ENCODE results near the gene TP63. TPM values are rescaled to one million over a fixed set of nuclear protein-coding genes. Genes with fewer than 3 reads are reported as not detected.
A peak's percentile ranks its signal among the peaks of the same experiment; 100 is the strongest.

Gene TP63
- 7.8 TPM for total RNA-seq

- peaks cover 9 to 23% (median 17%) of the 10 kb centered on the region in 3 donors for H3K4me1 ChIP-seq (ENCODE audit: control insufficient read depth in 3 of 3, insufficient read depth in 3 of 3, low read length in 3 of 3)
- H3K4me3 ChIP-seq (ENCODE audit: low read length in 3 of 3), result peak within 1 kb of the TSS; percentile 74 to 76 (median 75)
- H3K9ac ChIP-seq (ENCODE audit: low read depth in 1 of 3, low read length in 3 of 3), result peak within 1 kb of the TSS; percentile 78 to 82 (median 80)
- no peaks in the 10 kb centered on the region for H3K9me3 ChIP-seq (ENCODE audit: control insufficient read depth in 3 of 3, low read length in 3 of 3)
- H3K27me3 ChIP-seq (ENCODE audit: control insufficient read depth in 3 of 3, insufficient read depth in 3 of 3, low read length in 3 of 3), result no peaks in the 10 kb centered on the region
- H3K36me3 ChIP-seq (ENCODE audit: control insufficient read depth in 3 of 3, insufficient read depth in 3 of 3, low read length in 3 of 3), result no peaks in the 10 kb centered on the region
- peak within 1 kb of the TSS; percentile 80 for H3K27ac ChIP-seq (ENCODE audit: low read depth, low read length)
These were observed at the start of gene TP63 for GRCh38 chr3:189631373-189631408. TSS of gene TP63 (plus strand) at chr3:189631389. CDS start at chr3:189631516, 127 bp downstream.

- no peaks in the 10 kb centered on the region for H3K9me3 ChIP-seq (ENCODE audit: control insufficient read depth in 3 of 3, low read length in 3 of 3)
- no peak overlapping the region for H3K4me3 ChIP-seq (ENCODE audit: low read length in 3 of 3)
- H3K27ac ChIP-seq (ENCODE audit: low read depth, low read length), result no peak overlapping the region
- H3K9ac ChIP-seq (ENCODE audit: low read depth in 1 of 3, low read length in 3 of 3), result no peak overlapping the region
- H3K27me3 ChIP-seq (ENCODE audit: control insufficient read depth in 3 of 3, insufficient read depth in 3 of 3, low read length in 3 of 3), result no peaks in the 10 kb centered on the region
- H3K36me3 ChIP-seq (ENCODE audit: control insufficient read depth in 3 of 3, insufficient read depth in 3 of 3, low read length in 3 of 3), result no peaks in the 10 kb centered on the region
- no peaks in the 10 kb centered on the region for H3K4me1 ChIP-seq (ENCODE audit: control insufficient read depth in 3 of 3, insufficient read depth in 3 of 3, low read length in 3 of 3)
These were observed 49.0 kb upstream of the TP63 start for GRCh38 chr3:189582179-189582578.

GRCh38 chr3:189584645-189585044 is 46.5 kb upstream of the TP63 start:
- Histone ChIP-seq H3K36me3 (ENCODE audit: control insufficient read depth in 3 of 3, insufficient read depth in 3 of 3, low read length in 3 of 3) (no peaks in the 10 kb centered on the region), H3K9me3 (ENCODE audit: control insufficient read depth in 3 of 3, low read length in 3 of 3) (no peaks in the 10 kb centered on the region), H3K4me3 (ENCODE audit: low read length in 3 of 3) (no peak overlapping the region), H3K27ac (ENCODE audit: low read depth, low read length) (no peak overlapping the region), H3K27me3 (ENCODE audit: control insufficient read depth in 3 of 3, insufficient read depth in 3 of 3, low read length in 3 of 3) (no peaks in the 10 kb centered on the region), H3K9ac (ENCODE audit: low read depth in 1 of 3, low read length in 3 of 3) (no peak overlapping the region), H3K4me1 (ENCODE audit: control insufficient read depth in 3 of 3, insufficient read depth in 3 of 3, low read length in 3 of 3) (peaks cover 0 to 3% (median 0%) of the 10 kb centered on the region in 3 donors)

GRCh38 chr3:189586941-189587663 is 44.1 kb upstream of the TP63 start:
- Histone ChIP-seq H3K36me3 (ENCODE audit: control insufficient read depth in 3 of 3, insufficient read depth in 3 of 3, low read length in 3 of 3) (no peaks in the 10 kb centered on the region), H3K9me3 (ENCODE audit: control insufficient read depth in 3 of 3, low read length in 3 of 3) (no peaks in the 10 kb centered on the region), H3K4me3 (ENCODE audit: low read length in 3 of 3) (no peak overlapping the region), H3K9ac (ENCODE audit: low read depth in 1 of 3, low read length in 3 of 3) (no peak overlapping the region), H3K4me1 (ENCODE audit: control insufficient read depth in 3 of 3, insufficient read depth in 3 of 3, low read length in 3 of 3) (peaks cover 0 to 3% (median 0%) of the 10 kb centered on the region in 3 donors), H3K27me3 (ENCODE audit: control insufficient read depth in 3 of 3, insufficient read depth in 3 of 3, low read length in 3 of 3) (no peaks in the 10 kb centered on the region), H3K27ac (ENCODE audit: low read depth, low read length) (no peak overlapping the region)

GRCh38 chr3:189587664-189588040 is 43.5 kb upstream of the TP63 start:
- Histone ChIP-seq H3K27ac (ENCODE audit: low read depth, low read length) (no peak overlapping the region), H3K9me3 (ENCODE audit: control insufficient read depth in 3 of 3, low read length in 3 of 3) (no peaks in the 10 kb centered on the region), H3K4me1 (ENCODE audit: control insufficient read depth in 3 of 3, insufficient read depth in 3 of 3, low read length in 3 of 3) (peaks cover 0 to 3% (median 0%) of the 10 kb centered on the region in 3 donors), H3K27me3 (ENCODE audit: control insufficient read depth in 3 of 3, insufficient read depth in 3 of 3, low read length in 3 of 3) (no peaks in the 10 kb centered on the region), H3K4me3 (ENCODE audit: low read length in 3 of 3) (no peak overlapping the region), H3K9ac (ENCODE audit: low read depth in 1 of 3, low read length in 3 of 3) (no peak overlapping the region), H3K36me3 (ENCODE audit: control insufficient read depth in 3 of 3, insufficient read depth in 3 of 3, low read length in 3 of 3) (no peaks in the 10 kb centered on the region)

- Histone ChIP-seq H3K36me3 (ENCODE audit: control insufficient read depth in 3 of 3, insufficient read depth in 3 of 3, low read length in 3 of 3) (no peaks in the 10 kb centered on the region), H3K4me1 (ENCODE audit: control insufficient read depth in 3 of 3, insufficient read depth in 3 of 3, low read length in 3 of 3) (peaks cover 0 to 3% (median 0%) of the 10 kb centered on the region in 3 donors), H3K4me3 (ENCODE audit: low read length in 3 of 3) (no peak overlapping the region), H3K27ac (ENCODE audit: low read depth, low read length) (no peak overlapping the region), H3K27me3 (ENCODE audit: control insufficient read depth in 3 of 3, insufficient read depth in 3 of 3, low read length in 3 of 3) (no peaks in the 10 kb centered on the region), H3K9me3 (ENCODE audit: control insufficient read depth in 3 of 3, low read length in 3 of 3) (peaks cover 0 to 2% (median 0%) of the 10 kb centered on the region in 3 donors), H3K9ac (ENCODE audit: low read depth in 1 of 3, low read length in 3 of 3) (no peak overlapping the region)
These were observed 43.1 kb upstream of the TP63 start for GRCh38 chr3:189588070-189588469.

GRCh38 chr3:189588475-189589178 is 42.6 kb upstream of the TP63 start:
- Histone ChIP-seq H3K9me3 (ENCODE audit: control insufficient read depth in 3 of 3, low read length in 3 of 3) (peaks cover 0 to 2% (median 0%) of the 10 kb centered on the region in 3 donors), H3K4me1 (ENCODE audit: control insufficient read depth in 3 of 3, insufficient read depth in 3 of 3, low read length in 3 of 3) (peaks cover 0 to 3% (median 0%) of the 10 kb centered on the region in 3 donors), H3K27ac (ENCODE audit: low read depth, low read length) (no peak overlapping the region), H3K27me3 (ENCODE audit: control insufficient read depth in 3 of 3, insufficient read depth in 3 of 3, low read length in 3 of 3) (no peaks in the 10 kb centered on the region), H3K36me3 (ENCODE audit: control insufficient read depth in 3 of 3, insufficient read depth in 3 of 3, low read length in 3 of 3) (no peaks in the 10 kb centered on the region), H3K9ac (ENCODE audit: low read depth in 1 of 3, low read length in 3 of 3) (no peak overlapping the region), H3K4me3 (ENCODE audit: low read length in 3 of 3) (no peak overlapping the region)

- H3K36me3 ChIP-seq (ENCODE audit: control insufficient read depth in 3 of 3, insufficient read depth in 3 of 3, low read length in 3 of 3), result no peaks in the 10 kb centered on the region
- no peak overlapping the region for H3K27ac ChIP-seq (ENCODE audit: low read depth, low read length)
- H3K9ac ChIP-seq (ENCODE audit: low read depth in 1 of 3, low read length in 3 of 3), result no peak overlapping the region
- H3K27me3 ChIP-seq (ENCODE audit: control insufficient read depth in 3 of 3, insufficient read depth in 3 of 3, low read length in 3 of 3), result no peaks in the 10 kb centered on the region
- H3K4me3 ChIP-seq (ENCODE audit: low read length in 3 of 3), result no peak overlapping the region
- peaks cover 0 to 2% (median 0%) of the 10 kb centered on the region in 3 donors for H3K9me3 ChIP-seq (ENCODE audit: control insufficient read depth in 3 of 3, low read length in 3 of 3)
- peaks cover 0 to 3% (median 0%) of the 10 kb centered on the region in 3 donors for H3K4me1 ChIP-seq (ENCODE audit: control insufficient read depth in 3 of 3, insufficient read depth in 3 of 3, low read length in 3 of 3)
These were observed 42.0 kb upstream of the TP63 start for GRCh38 chr3:189589179-189589569.

- Histone ChIP-seq H3K9me3 (ENCODE audit: control insufficient read depth in 3 of 3, low read length in 3 of 3) (peaks cover 0 to 2% (median 0%) of the 10 kb centered on the region in 3 donors), H3K4me3 (ENCODE audit: low read length in 3 of 3) (no peak overlapping the region), H3K9ac (ENCODE audit: low read depth in 1 of 3, low read length in 3 of 3) (no peak overlapping the region), H3K4me1 (ENCODE audit: control insufficient read depth in 3 of 3, insufficient read depth in 3 of 3, low read length in 3 of 3) (peaks cover 0 to 3% (median 0%) of the 10 kb centered on the region in 3 donors), H3K27ac (ENCODE audit: low read depth, low read length) (no peak overlapping the region), H3K36me3 (ENCODE audit: control insufficient read depth in 3 of 3, insufficient read depth in 3 of 3, low read length in 3 of 3) (no peaks in the 10 kb centered on the region), H3K27me3 (ENCODE audit: control insufficient read depth in 3 of 3, insufficient read depth in 3 of 3, low read length in 3 of 3) (no peaks in the 10 kb centered on the region)
These were observed 41.0 kb upstream of the TP63 start for GRCh38 chr3:189590223-189590622.

GRCh38 chr3:189593581-189593980 is 37.6 kb upstream of the TP63 start:
- H3K27me3 ChIP-seq (ENCODE audit: control insufficient read depth in 3 of 3, insufficient read depth in 3 of 3, low read length in 3 of 3), result no peaks in the 10 kb centered on the region

More at GRCh38 chr3:189593581-189593980, 37.6 kb upstream of the TP63 start:
- Histone ChIP-seq H3K36me3 (ENCODE audit: control insufficient read depth in 3 of 3, insufficient read depth in 3 of 3, low read length in 3 of 3) (no peaks in the 10 kb centered on the region), H3K4me3 (ENCODE audit: low read length in 3 of 3) (no peak overlapping the region), H3K9ac (ENCODE audit: low read depth in 1 of 3, low read length in 3 of 3) (no peak overlapping the region), H3K9me3 (ENCODE audit: control insufficient read depth in 3 of 3, low read length in 3 of 3) (peaks cover 0 to 2% (median 0%) of the 10 kb centered on the region in 3 donors), H3K27ac (ENCODE audit: low read depth, low read length) (no peak overlapping the region), H3K4me1 (ENCODE audit: control insufficient read depth in 3 of 3, insufficient read depth in 3 of 3, low read length in 3 of 3) (peaks cover 0 to 3% (median 0%) of the 10 kb centered on the region in 3 donors)
